Subcutaneous abdominal adipose tissue (tissue), 5 donors: ENCODE results near the gene MRPL50.
A peak's percentile ranks its signal among the peaks of the same experiment; 100 is the strongest.
"Not testable (repeated sequence)": the region's sequence is repeated elsewhere in the genome, so short reads cannot be mapped to it uniquely, and the experiment has no call there.

Source experiments
- H3K27ac ChIP-seq: one replicate; pipeline ENCODE4 v1.7.0; 2013; ENCODE audit warnings: low read depth, mild to moderate bottlenecking, inconsistent platforms, low read length, moderate library complexity
- H3K27me3 ChIP-seq, 5 donors: one replicate each; pipeline ENCODE4 v1.7.0; 2013; ENCODE audit warnings: low read length in 5 of 5, inconsistent platforms in 1 of 5; ENCODE audit not compliant: control insufficient read depth in 5 of 5, insufficient read depth in 4 of 5
- H3K36me3 ChIP-seq, 5 donors: one replicate each; pipeline ENCODE4 v1.7.0; 2013; ENCODE audit warnings: low read length in 5 of 5; ENCODE audit not compliant: control insufficient read depth in 5 of 5, insufficient read depth in 5 of 5
- H3K4me1 ChIP-seq, 5 donors: one replicate each; pipeline ENCODE4 v1.7.0; 2013; ENCODE audit warnings: low read length in 5 of 5, mild to moderate bottlenecking in 3 of 5, moderate library complexity in 1 of 5; ENCODE audit not compliant: control insufficient read depth in 5 of 5, insufficient read depth in 5 of 5
- H3K4me3 ChIP-seq, 5 donors: one replicate each; pipeline ENCODE4 v1.7.0; 2013; ENCODE audit warnings: low read length in 5 of 5, low read depth in 1 of 5
- H3K9ac ChIP-seq, 5 donors: one replicate each; pipeline ENCODE4 v1.7.0; 2013; ENCODE audit warnings: low read length in 5 of 5, mild to moderate bottlenecking in 4 of 5, moderate library complexity in 3 of 5
- H3K9me3 ChIP-seq, 5 donors: one replicate each; pipeline ENCODE4 v1.7.0; 2013; ENCODE audit warnings: low read length in 5 of 5; ENCODE audit not compliant: control insufficient read depth in 5 of 5
- donor health status: healthy.
- donor health status: healthy.
- donor health status: healthy.
- donor health status: healthy.
- donor health status: healthy.

The MRPL50 gene

GRCh38 chr9:101400120-101400519 lies 1.7 kb upstream of the MRPL50 start:
- Histone ChIP-seq H3K36me3 (peaks cover 47 to 52% (median 48%) of the 10 kb centered on the region in 5 donors), H3K4me1 (peaks cover 6 to 34% (median 31%) of the 10 kb centered on the region in 5 donors), H3K9ac (peak overlapping the region; percentile 22 to 98 (median 96)), H3K9me3 (peaks cover 11 to 22% (median 15%) of the 10 kb centered on the region in 5 donors), H3K27ac (peak overlapping the region; percentile 92), H3K4me3 (peak overlapping the region; percentile 73 to 93 (median 86)), H3K27me3 (no peaks in the 10 kb centered on the region)

DNA sequence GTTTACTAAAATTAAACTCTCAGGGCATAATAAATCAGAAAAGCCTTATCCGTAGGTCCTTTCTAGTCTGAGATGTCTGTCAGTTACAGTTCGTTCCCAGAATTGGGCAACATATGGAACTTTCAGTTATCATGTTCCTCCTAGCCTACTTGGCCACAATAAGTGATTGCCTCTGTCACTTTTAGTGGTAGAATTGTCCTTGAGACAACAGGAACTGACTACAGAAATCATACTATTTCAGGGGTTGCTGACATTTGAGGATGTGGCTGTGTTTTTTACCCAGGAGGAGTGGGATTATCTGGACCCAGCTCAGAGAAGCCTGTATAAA lies 1.2 kb upstream of the MRPL50 start:
- Histone ChIP-seq H3K36me3 (peaks cover 41 to 47% (median 43%) of the 10 kb centered on the region in 5 donors), H3K9ac (peak overlapping the region; percentile 83 to 98 (median 96)), H3K4me1 (peaks cover 6 to 34% (median 31%) of the 10 kb centered on the region in 5 donors), H3K27ac (peak overlapping the region; percentile 92), H3K9me3 (peaks cover 9 to 19% (median 11%) of the 10 kb centered on the region in 5 donors), H3K4me3 (peak overlapping the region; percentile 73 to 93 (median 86)), H3K27me3 (no peaks in the 10 kb centered on the region)

GRCh38 chr9:101398930-101399642 lies 668 bp upstream of the MRPL50 start:
- Histone ChIP-seq H3K4me3 (peak overlapping the region; percentile 73 to 93 (median 86)), H3K4me1 (peaks cover 6 to 34% (median 31%) of the 10 kb centered on the region in 5 donors), H3K27ac (peak overlapping the region; percentile 92), H3K9ac (peak overlapping the region; percentile 83 to 98 (median 96)), H3K9me3 (peaks cover 9 to 15% (median 11%) of the 10 kb centered on the region in 5 donors), H3K27me3 (no peaks in the 10 kb centered on the region), H3K36me3 (peaks cover 36 to 42% (median 40%) of the 10 kb centered on the region in 5 donors)

DNA sequence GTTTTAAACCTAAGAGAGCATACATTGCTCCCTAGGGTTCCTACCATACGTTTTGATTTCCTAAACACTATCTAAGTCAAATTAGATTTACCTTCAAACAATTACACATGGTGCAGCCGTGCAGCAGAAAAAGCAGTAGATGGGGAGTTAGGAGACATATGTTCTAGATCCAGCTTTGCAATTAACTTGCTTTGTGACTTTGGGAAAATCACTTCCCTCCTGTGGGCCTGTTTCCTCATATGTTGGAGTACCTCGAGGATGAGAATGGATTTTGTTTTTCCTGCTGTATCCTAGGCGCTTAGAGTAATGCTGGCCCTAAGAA lies 711 bp downstream of the MRPL50 start:
- Histone ChIP-seq H3K4me1 (peaks cover 6 to 34% (median 31%) of the 10 kb centered on the region in 5 donors), H3K4me3 (peak overlapping the region; percentile 73 to 99 (median 91)), H3K27ac (peak overlapping the region; percentile 93), H3K36me3 (peaks cover 25 to 28% (median 27%) of the 10 kb centered on the region in 5 donors), H3K9me3 (peaks cover 0 to 7% (median 3%) of the 10 kb centered on the region in 5 donors), H3K9ac (peak overlapping the region; percentile 71 to 91 (median 87)), H3K27me3 (no peaks in the 10 kb centered on the region)

- H3K9me3 ChIP-seq: peaks cover 0 to 6% (median 3%) of the 10 kb centered on the region in 5 donors
- H3K9ac ChIP-seq: no peak overlapping the region
- peaks cover 3 to 22% (median 19%) of the 10 kb centered on the region in 5 donors for H3K4me1 ChIP-seq
- peaks cover 8 to 21% (median 11%) of the 10 kb centered on the region in 5 donors for H3K36me3 ChIP-seq
- H3K27me3 ChIP-seq: no peaks in the 10 kb centered on the region
- H3K4me3 ChIP-seq: no peak overlapping the region
- no peak overlapping the region for H3K27ac ChIP-seq
These were observed 3.7 kb downstream of the MRPL50 start for GRCh38 chr9:101394687-101395086.

- peaks cover 3 to 15% (median 12%) of the 10 kb centered on the region in 5 donors for H3K4me1 ChIP-seq
- peaks cover 14 to 34% (median 23%) of the 10 kb centered on the region in 5 donors for H3K36me3 ChIP-seq
- peaks cover 0 to 6% (median 3%) of the 10 kb centered on the region in 5 donors for H3K9me3 ChIP-seq
- H3K9ac ChIP-seq: no peak overlapping the region
- H3K27me3 ChIP-seq: no peaks in the 10 kb centered on the region
- no peak overlapping the region for H3K4me3 ChIP-seq
- H3K27ac ChIP-seq: no peak overlapping the region
These were observed 5.3 kb downstream of the MRPL50 start for GRCh38 chr9:101393135-101393534.

DNA sequence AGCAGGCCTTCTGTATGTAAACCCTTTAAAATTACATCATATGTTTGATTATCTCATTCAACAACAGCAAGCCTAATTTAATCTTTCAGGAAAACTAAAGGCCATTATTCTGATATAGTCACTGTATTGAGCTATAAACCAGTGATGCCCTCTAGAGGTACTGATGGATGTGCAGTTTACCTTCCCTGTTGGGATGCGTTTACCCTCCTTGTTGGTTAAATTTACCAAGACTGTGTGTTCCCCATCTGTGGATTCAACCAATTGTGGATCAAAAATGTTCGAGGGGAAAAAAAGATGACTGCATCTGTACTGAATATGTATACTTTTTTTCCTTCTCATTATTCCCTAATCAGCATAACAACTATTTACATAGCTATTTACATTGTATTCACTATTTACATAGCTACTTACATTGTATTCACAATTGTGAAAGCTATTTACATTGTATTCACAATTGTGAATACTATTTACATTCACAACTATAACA lies 9.9 kb downstream of the MRPL50 start:
- H3K27ac ChIP-seq: no peak overlapping the region
- peaks cover 0 to 10% (median 7%) of the 10 kb centered on the region in 5 donors for H3K9me3 ChIP-seq
- peaks cover 14 to 34% (median 24%) of the 10 kb centered on the region in 5 donors for H3K36me3 ChIP-seq
- H3K9ac ChIP-seq: no peak overlapping the region
- no peaks in the 10 kb centered on the region for H3K4me1 ChIP-seq
- H3K27me3 ChIP-seq: no peaks in the 10 kb centered on the region
- H3K4me3 ChIP-seq: no peak overlapping the region

DNA sequence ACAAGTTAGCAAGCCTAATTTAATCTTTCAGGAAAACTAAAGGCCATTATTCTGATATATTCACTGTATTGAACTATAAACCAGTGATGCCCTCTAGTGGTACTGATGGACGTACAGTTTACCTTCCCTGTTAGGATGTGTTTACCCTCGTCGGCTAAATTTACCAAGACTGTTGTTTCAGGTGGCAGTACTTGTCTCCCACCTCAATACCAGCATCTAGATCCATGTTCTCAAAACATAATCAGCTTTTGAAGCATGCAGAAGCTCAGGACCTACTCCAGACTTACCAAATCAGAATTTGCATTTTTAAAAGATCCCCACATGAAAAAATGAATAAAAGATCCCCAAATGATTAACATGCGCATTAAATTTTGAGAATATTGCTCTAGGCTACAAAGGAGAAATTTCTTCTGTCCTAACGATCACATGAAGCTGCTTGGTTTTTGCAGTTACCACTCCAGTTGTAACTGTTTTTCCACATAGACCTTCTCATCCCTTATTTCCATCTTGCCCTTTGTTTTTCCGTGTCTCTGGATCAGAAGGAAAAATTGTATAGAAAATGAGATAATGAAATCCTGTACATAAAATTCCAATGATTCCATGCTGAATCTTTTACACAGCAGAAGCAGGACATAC lies 10.4 kb downstream of the MRPL50 start:
- peaks cover 14 to 30% (median 24%) of the 10 kb centered on the region in 5 donors for H3K36me3 ChIP-seq
- no peaks in the 10 kb centered on the region for H3K27me3 ChIP-seq
- H3K27ac ChIP-seq: no peak overlapping the region
- no peak overlapping the region for H3K4me3 ChIP-seq
- H3K9ac ChIP-seq: no peak overlapping the region
- no peaks in the 10 kb centered on the region for H3K4me1 ChIP-seq
- H3K9me3 ChIP-seq: peaks cover 0 to 8% (median 5%) of the 10 kb centered on the region in 5 donors

DNA sequence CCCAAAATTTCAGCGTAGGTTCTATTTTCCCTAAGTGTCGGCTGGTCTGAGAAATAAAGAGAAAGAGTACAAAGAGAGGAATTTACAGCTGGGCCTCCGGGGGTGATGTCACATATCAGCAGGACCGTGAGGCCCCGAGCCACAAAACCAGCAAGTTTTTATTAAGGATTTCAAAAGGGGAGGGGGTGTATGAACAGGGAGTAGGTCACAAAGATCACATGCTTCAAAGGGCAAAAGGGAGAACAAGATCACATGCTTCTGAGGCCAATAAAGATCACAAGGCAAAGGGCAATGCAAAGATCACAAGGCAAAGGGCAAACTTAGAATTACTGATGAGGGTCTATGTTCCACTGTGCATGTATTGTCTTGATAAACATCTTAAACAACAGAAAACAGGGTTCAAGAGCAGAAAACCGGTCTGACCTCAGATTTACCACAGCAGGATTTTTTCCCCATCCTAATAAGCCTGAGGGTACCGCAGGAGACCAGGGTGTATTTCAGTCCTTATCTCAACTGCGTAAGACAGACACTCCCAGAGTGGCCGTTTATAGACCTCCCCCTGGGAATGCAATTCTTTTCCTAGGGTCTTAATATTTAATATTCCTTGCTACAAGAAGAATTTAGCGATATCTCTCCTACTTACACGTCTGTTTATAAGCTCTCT lies 13.4 kb downstream of the MRPL50 start, which contains the start of gene BAAT:
Gene BAAT (minus strand): TSS at position 134 of the 664 bp plus-strand sequence. CDS start 13,602 bp downstream, outside the sequence.
- H3K9ac ChIP-seq, H3K9me3 ChIP-seq: not testable (repeated sequence)
- peaks cover 7 to 18% (median 17%) of the 10 kb centered on the region in 5 donors for H3K36me3 ChIP-seq

More for the DNA sequence above, 13.4 kb downstream of the MRPL50 start, which contains the start of gene BAAT:
- H3K4me1 ChIP-seq, H3K27me3 ChIP-seq, H3K27ac ChIP-seq, H3K4me3 ChIP-seq: not testable (repeated sequence)
